H1 (cell line): Measurements from ENCODE around the gene POLD1. TPM values are rescaled to one million over a fixed set of nuclear protein-coding genes. Genes with fewer than 3 reads are reported as not detected.

Source experiments
- CTCF ChIA-PET: fragments of 300-600 bp; sonication (Branson Sonifier 250); formaldehyde crosslinking; loops from one replicate; lab custom pipeline; 2021; ENCODE audit not compliant: partially characterized antibody; lab: Charles Lee
- POLR2A ChIA-PET: fragments of 300-600 bp; sonication (Branson Sonifier 250); formaldehyde crosslinking; loops from one replicate; lab custom pipeline; 2021; ENCODE audit warnings: inconsistent platforms; ENCODE audit not compliant: partially characterized antibody; lab: Charles Lee
- DNase-seq, 2 experiments: peaks; one replicate each; pipeline versions ENCODE4 v3.0.0 to v3.0.0-alpha.2; 2010 to 2022; ENCODE audit warnings: low spot score in 2 of 2, low read depth in 1 of 2, mixed read lengths in 1 of 2
- FAIRE-seq: peaks from 2 replicates; lab custom pipeline; 2011; peaks lifted over from hg19 to GRCh38; lab: Jason Lieb, UNC
- H2AFZ ChIP-seq: 2 replicates; pipeline ENCODE4 v1.8.1; 2012; ENCODE audit warnings: low read length, inconsistent platforms
- H2AK5ac ChIP-seq: 2 replicates; pipeline ENCODE4 v1.6.1; 2013; ENCODE audit warnings: low read depth, low read length
- H2BK120ac ChIP-seq: replicated peaks from 2 replicates; pipeline ENCODE3; 2013; ENCODE audit warnings: low read depth, low read length, inconsistent platforms
- H2BK12ac ChIP-seq: 2 replicates; pipeline ENCODE4 v1.6.1; 2013; ENCODE audit warnings: low read depth, low read length
- H2BK15ac ChIP-seq: 2 replicates; pipeline ENCODE4 v1.6.1; 2013; ENCODE audit warnings: low read length
- H2BK20ac ChIP-seq: 2 replicates; pipeline ENCODE4 v1.6.1; 2013; ENCODE audit warnings: low read length
- H2BK5ac ChIP-seq: 2 replicates; pipeline ENCODE4 v1.6.1; 2013; ENCODE audit warnings: low read depth, low read length
- H3K14ac ChIP-seq: 2 replicates; pipeline ENCODE4 v1.6.1; 2013; ENCODE audit warnings: inconsistent platforms; ENCODE audit not compliant: insufficient read length
- H3K18ac ChIP-seq: 2 replicates; pipeline ENCODE4 v1.6.1; 2013; ENCODE audit warnings: low read length; ENCODE audit errors: extremely low read depth
- H3K23ac ChIP-seq: 2 replicates; pipeline ENCODE4 v1.6.1; 2013; ENCODE audit warnings: inconsistent platforms; ENCODE audit not compliant: insufficient read length
- H3K23me2 ChIP-seq: 2 replicates; pipeline ENCODE4 v1.6.1; 2013; ENCODE audit warnings: low read depth, low read length
- H3K27ac ChIP-seq: 2 replicates; pipeline ENCODE4 v1.6.1; 2011; ENCODE audit warnings: low read depth, low read length, inconsistent platforms
- H3K27me3 ChIP-seq, 4 experiments: replicated peaks in 1 of 4; 1 replicate in 1 of 4; 2 replicates in 3 of 4; pipeline versions ENCODE4 v1.6.1 to v1.8.1; 2011 to 2013; ENCODE audit warnings: low read length in 3 of 4, mild to moderate bottlenecking in 3 of 4, inconsistent platforms in 2 of 4, mixed read lengths in 2 of 4, moderate library complexity in 1 of 4; ENCODE audit not compliant: control insufficient read depth in 3 of 4, insufficient read depth in 3 of 4; ENCODE audit errors: extremely low read depth in 1 of 4
- H3K36me3 ChIP-seq, 4 experiments: 2 replicates each; pipeline versions ENCODE4 v1.6.1 to v1.8.1; 2011 to 2013; ENCODE audit warnings: mild to moderate bottlenecking in 4 of 4, low read length in 3 of 4, moderate library complexity in 2 of 4, control low read depth in 1 of 4, inconsistent platforms in 1 of 4; ENCODE audit not compliant: insufficient read depth in 4 of 4, control insufficient read depth in 2 of 4
- H3K4ac ChIP-seq: replicated peaks from 2 replicates; pipeline ENCODE3; 2013; ENCODE audit warnings: low read length, low read depth, mixed read lengths, inconsistent platforms; ENCODE audit not compliant: insufficient read length
- H3K4me1 ChIP-seq, 4 experiments: replicated peaks in 1 of 4; 1 replicate in 1 of 4; 2 replicates in 3 of 4; pipeline versions ENCODE4 v1.6.1 to v1.8.1; 2011 to 2013; ENCODE audit warnings: low read length in 3 of 4, inconsistent platforms in 2 of 4, mixed read lengths in 1 of 4; ENCODE audit not compliant: insufficient read depth in 4 of 4, control insufficient read depth in 3 of 4
- H3K4me2 ChIP-seq, 2 experiments: 2 replicates each; pipeline versions ENCODE4 v1.6.1 to v1.8.1; 2011 to 2013; ENCODE audit warnings: low read depth in 2 of 2, low read length in 2 of 2, control low read depth in 1 of 2, inconsistent platforms in 1 of 2, mild to moderate bottlenecking in 1 of 2; ENCODE audit not compliant: insufficient read depth in 1 of 2
- H3K4me3 ChIP-seq, 4 experiments: fragments of 200-600, 300-600 bp in 1 of 4; sonication (generic), shearing (Covaris generic), sonication (Bioruptor Twin) in 1 of 4; 2 replicates each; pipeline versions ENCODE4 v1.5.1 to v1.8.1; 2011 to 2016; ENCODE audit warnings: low read length in 4 of 4, low read depth in 3 of 4, control low read depth in 2 of 4, inconsistent platforms in 2 of 4, mild to moderate bottlenecking in 2 of 4, mixed read lengths in 1 of 4, moderate library complexity in 1 of 4; ENCODE audit not compliant: insufficient read depth in 2 of 4; ENCODE audit errors: extremely low read depth in 1 of 4
- H3K56ac ChIP-seq: replicated peaks from 2 replicates; pipeline ENCODE3; 2013; ENCODE audit warnings: low read depth, mild to moderate bottlenecking, mixed read lengths, low read length, inconsistent platforms; ENCODE audit not compliant: insufficient read length
- H3K79me1 ChIP-seq: 2 replicates; pipeline ENCODE4 v1.6.1; 2013; ENCODE audit warnings: low read depth, low read length, control low read depth
- H3K79me2 ChIP-seq, 2 experiments: 2 replicates each; pipeline versions ENCODE4 v1.6.1 to v1.8.1; 2012 to 2013; ENCODE audit warnings: low read length in 2 of 2, mild to moderate bottlenecking in 2 of 2, inconsistent platforms in 1 of 2; ENCODE audit not compliant: insufficient read depth in 2 of 2, control insufficient read depth in 1 of 2
- H3K9ac ChIP-seq, 4 experiments: replicated peaks in 1 of 4; 1 replicate in 1 of 4; 2 replicates in 3 of 4; pipeline versions ENCODE4 v1.6.1 to v1.8.1; 2011 to 2013; ENCODE audit warnings: low read depth in 3 of 4, low read length in 3 of 4, control low read depth in 2 of 4, mild to moderate bottlenecking in 2 of 4, moderate library complexity in 2 of 4, inconsistent platforms in 1 of 4; ENCODE audit errors: extremely low read depth in 1 of 4
- H3K9me3 ChIP-seq, 2 experiments: 2 replicates each; pipeline versions ENCODE4 v1.6.1 to v1.8.1; 2012 to 2013; ENCODE audit warnings: mild to moderate bottlenecking in 2 of 2, moderate library complexity in 2 of 2, control low read depth in 1 of 2, inconsistent platforms in 1 of 2, low read depth in 1 of 2, low read length in 1 of 2, mixed read lengths in 1 of 2; ENCODE audit not compliant: insufficient read depth in 2 of 2
- H4K20me1 ChIP-seq, 2 experiments: replicated peaks in 1 of 2; 2 replicates each; pipeline versions ENCODE3 to v1.8.1; 2011 to 2013; ENCODE audit warnings: inconsistent platforms in 2 of 2, low read length in 2 of 2, mild to moderate bottlenecking in 1 of 2; ENCODE audit not compliant: insufficient read depth in 2 of 2, control insufficient read depth in 1 of 2
- H4K5ac ChIP-seq: 2 replicates; pipeline ENCODE4 v1.6.1; 2013; ENCODE audit warnings: low read length, low read depth, mixed read lengths, inconsistent platforms; ENCODE audit not compliant: insufficient read length
- H4K8ac ChIP-seq: 2 replicates; pipeline ENCODE4 v1.8.0; 2013; ENCODE audit warnings: mild to moderate bottlenecking, moderate library complexity, low read length, inconsistent platforms; ENCODE audit not compliant: insufficient read depth; ENCODE audit errors: extremely low read depth
- H4K91ac ChIP-seq: replicated peaks from 2 replicates; pipeline ENCODE3; 2013; ENCODE audit warnings: low read length, mixed read lengths, inconsistent platforms; ENCODE audit not compliant: insufficient read length
- CHD1 ChIP-seq: IDR thresholded peaks from 2 replicates; pipeline ENCODE4 v1.6.1; 2012; ENCODE audit warnings: low read depth, low read length, improper control_type of control experiment
- CTCF ChIP-seq, 3 experiments: IDR thresholded peaks; 1 replicate in 2 of 3; 2 replicates in 1 of 3; pipeline versions ENCODE4 v1.5.1 to v1.6.1; 2011; ENCODE audit warnings: low read length in 3 of 3, mild to moderate bottlenecking in 3 of 3, inconsistent platforms in 2 of 3, low read depth in 1 of 3, moderate library complexity in 1 of 3; ENCODE audit not compliant: insufficient read depth in 1 of 3; ENCODE audit errors: control extremely low read depth in 1 of 3
- EGR1 ChIP-seq: IDR thresholded peaks from 2 replicates; pipeline ENCODE4 v1.6.1; 2011; ENCODE audit warnings: low read depth, low read length, borderline replicate concordance
- JUND ChIP-seq: IDR thresholded peaks from 2 replicates; pipeline ENCODE4 v1.6.1; 2011; ENCODE audit warnings: mild to moderate bottlenecking, improper control_type of control experiment, low read length
- NANOG ChIP-seq: IDR thresholded peaks from 2 replicates; pipeline ENCODE4 v1.6.1; 2011; ENCODE audit warnings: low read length, low read depth, mild to moderate bottlenecking, inconsistent platforms; ENCODE audit not compliant: insufficient read depth, poor library complexity, severe bottlenecking
- PHF8 ChIP-seq: fragments of 200-600 bp; sonication (generic); conservative IDR thresholded peaks from 2 replicates; pipeline ENCODE4 v1.7.1; 2012; ENCODE audit warnings: low read depth, mild to moderate bottlenecking, inconsistent platforms, low read length, moderate library complexity
- POLR2AphosphoS5 ChIP-seq: IDR thresholded peaks from 2 replicates; pipeline ENCODE4 v1.6.1; 2011; ENCODE audit warnings: low read depth, low read length
- POU5F1 ChIP-seq: IDR thresholded peaks from 2 replicates; pipeline ENCODE4 v1.6.1; 2011; ENCODE audit warnings: low read depth, mild to moderate bottlenecking, low read length, moderate library complexity
- TCF12 ChIP-seq: IDR thresholded peaks from 2 replicates; pipeline ENCODE4 v1.6.1; 2011; ENCODE audit warnings: low read depth, mild to moderate bottlenecking, low read length
- TEAD4 ChIP-seq: IDR thresholded peaks from 2 replicates; pipeline ENCODE4 v1.6.1; 2012; ENCODE audit warnings: low read depth, low read length, inconsistent platforms, mixed read lengths
- YY1 ChIP-seq: IDR thresholded peaks from 2 replicates; pipeline ENCODE4 v1.6.1; 2011; ENCODE audit warnings: low read depth, mild to moderate bottlenecking, low read length
- WGBS, 2 experiments: shearing (Covaris generic) in 1 of 2; methylation state at CpG; one replicate each; pipeline versions ENCODE4 v1.1.6 to v1.1.7; 2013 to 2015; ENCODE audit warnings: low lambda C conversion rate in 2 of 2, mixed read lengths in 2 of 2, inconsistent platforms in 1 of 2, low coverage in 1 of 2, missing lambda C conversion rate in 1 of 2; ENCODE audit not compliant: insufficient replicate concordance in 2 of 2, insufficient coverage in 1 of 2, insufficient read length in 1 of 2; ENCODE audit errors: extremely low coverage in 1 of 2, missing lambda C conversion rate in 1 of 2; 5-methylcytosine and 5-hydroxymethylcytosine counted together
- polyA plus RNA-seq, 7 experiments: library from polyadenylated mRNA; depleted of rRNA in 3 of 7; stranded (reverse) in 5 of 7; unstranded in 2 of 7; fragments of >200 nt in 5 of 7; fragments of 200-250 nt in 2 of 7; gene quantifications; 1 replicate in 5 of 7; 2 replicates in 1 of 7; 4 replicates in 1 of 7; pipeline versions ENCODE4 v1.2.1 to v1.2.3, GENCODE V29; 2011 to 2013; ENCODE audit warnings: missing spikeins in 2 of 7, mixed read lengths in 2 of 7
- total RNA-seq: library from RNA; stranded (reverse); fragmentation: NEBNext Ultra II Directional; extraction: Animal tissue kit (Norgen Biotek cat#: 25700); gene quantifications from 2 replicates; pipeline ENCODE4 v1.2.1, GENCODE V29; 2021

POLD1 gene
- total and polyA plus RNA-seq, 2 of the 8 experiments (the other 6 are each of a cell fraction or from before 2014, with no cell fraction given) = 141 to 142 TPM

DNA sequence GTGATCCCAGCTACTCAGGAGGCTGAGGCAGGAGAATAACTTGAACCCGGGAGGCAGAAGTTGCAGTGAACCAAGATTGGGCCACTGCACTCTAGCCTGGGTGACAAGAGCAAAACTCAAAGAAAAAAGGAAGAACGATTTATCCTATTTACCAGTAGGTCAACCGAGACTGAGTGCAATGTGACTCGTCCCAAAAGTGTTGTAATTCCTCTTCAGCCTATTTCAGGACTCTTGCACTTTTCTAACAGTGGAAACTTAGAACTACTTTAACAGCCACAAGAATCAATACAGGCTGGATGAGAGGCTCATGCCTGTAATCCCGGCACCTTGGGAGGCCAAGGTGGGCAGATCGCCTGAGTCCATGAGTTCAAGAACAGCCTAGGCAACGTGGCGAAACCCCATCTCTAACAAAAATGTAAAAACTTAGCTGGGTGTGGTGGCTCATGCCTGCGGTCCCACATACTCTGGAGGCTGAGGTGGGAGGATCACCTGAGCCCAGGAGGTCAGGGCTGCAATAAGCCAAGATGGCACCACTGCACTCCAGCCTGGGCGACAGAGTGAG is 12.2 kb upstream of the POLD1 start:
- H3K4me1 ChIP-seq = peaks cover 0 to 1% (median 0%) of the 10 kb centered on the region in 4 experiments; a peak in 3 of 7 replicates
- FAIRE-seq (no peak), DNase-seq (no peak)
- H3K27ac ChIP-seq = no peak overlapping the region
- H4K91ac ChIP-seq = no peak overlapping the region
- H4K20me1 ChIP-seq = no peaks in the 10 kb centered on the region
- no peak overlapping the region for H2BK15ac ChIP-seq
- no peak overlapping the region for H2BK120ac ChIP-seq
- H3K14ac ChIP-seq = no peak overlapping the region
- H3K4me3 ChIP-seq = no peak overlapping the region
- peaks cover 5% of the 10 kb centered on the region; the same call in 1 of the 2 replicates for H3K23me2 ChIP-seq
- no peak overlapping the region for H2BK20ac ChIP-seq
- H3K36me3 ChIP-seq = no peaks in the 10 kb centered on the region
- H2BK5ac ChIP-seq = no peak overlapping the region
- no peak overlapping the region for H3K56ac ChIP-seq
- CTCF ChIA-PET = interaction anchor here (1.2 kb wide), 1 partner anchor 15 kb away, joined by 4 read pairs; no protein-coding TSS in a partner anchor
- no peaks in the 10 kb centered on the region for H3K9me3 ChIP-seq
- POLR2A ChIA-PET = interaction anchor here (4.8 kb wide), 1 partner anchor 13 kb away, joined by 28 read pairs; the partner anchor contains the start of gene POLD1
- H3K4ac ChIP-seq = no peak overlapping the region
- H2AFZ ChIP-seq = no peak overlapping the region
- no peaks in the 10 kb centered on the region for H3K79me1 ChIP-seq
- H2BK12ac ChIP-seq = no peak overlapping the region
- no peak overlapping the region for H4K5ac ChIP-seq
- H3K9ac ChIP-seq = no peak overlapping the region
- no peak overlapping the region for H3K4me2 ChIP-seq
- H3K23ac ChIP-seq = no peak overlapping the region
- H3K79me2 ChIP-seq = no peaks in the 10 kb centered on the region
- no peak overlapping the region for H2AK5ac ChIP-seq
- no peak overlapping the region for H4K8ac ChIP-seq
- H3K18ac ChIP-seq = no peak overlapping the region
- H3K27me3 ChIP-seq = no peaks in the 10 kb centered on the region; a peak in 1 of 7 replicates
- WGBS, 2 experiments = 90% methylated on average over 10 of the region's 10 CpGs; no CpG with 5 or more reads in 1 of the 2 experiments
- TF ChIP-seq PHF8 = no peak
- TF ChIP-seq TEAD4 = no peak
- no peak for TF ChIP-seq POLR2AphosphoS5
- TF ChIP-seq CHD1 = no peak
- no peak for TF ChIP-seq YY1
- TF ChIP-seq TCF12 = no peak
- TF ChIP-seq EGR1 = no peak
- TF ChIP-seq NANOG = no peak
- TF ChIP-seq JUND = no peak
- TF ChIP-seq POU5F1 = no peak
- TF ChIP-seq CTCF (IDR thresholded peaks at IDR 0.05; ENCODE audit: control extremely low read depth in 1 of 3, insufficient read depth in 1 of 3, low read depth in 1 of 3, low read length in 3 of 3) = no peak
